Ascending aorta (tissue), 2 donors: ENCODE results near the gene HBS1L. TPM values are rescaled to one million over a fixed set of nuclear protein-coding genes. Genes with fewer than 3 reads are reported as not detected.

Experiments used
- DNase-seq, 2 donors: peaks; one replicate each; pipeline ENCODE4 v3.0.0-alpha.2; 2019; ENCODE audit warnings: low spot score in 2 of 2
- H3K27ac ChIP-seq, 2 donors: fragments of 200-600 bp; sonication (generic); one replicate each; pipeline ENCODE4 v1.5.1; 2016 to 2017; ENCODE audit warnings: mild to moderate bottlenecking in 1 of 2
- H3K27me3 ChIP-seq: fragments of 200-600 bp; sonication (generic); one replicate; pipeline ENCODE4 v1.5.1; 2017
- H3K36me3 ChIP-seq, 2 donors: fragments of 200-600 bp; sonication (generic); one replicate each; pipeline ENCODE4 v1.5.1; 2016
- H3K4me1 ChIP-seq, 2 donors: fragments of 200-600 bp; sonication (generic); one replicate each; pipeline ENCODE4 v1.5.1; 2016 to 2017; ENCODE audit warnings: mild to moderate bottlenecking in 1 of 2
- H3K4me3 ChIP-seq, 2 donors: fragments of 200-600 bp; sonication (generic); one replicate each; pipeline ENCODE4 v1.5.1; 2016 to 2017; ENCODE audit warnings: mild to moderate bottlenecking in 1 of 2
- H3K9me3 ChIP-seq, 2 donors: fragments of 200-600 bp; sonication (generic); one replicate each; pipeline ENCODE4 v1.5.1; 2016
- intact Hi-C: fragments of 100-400 bp; cut with DNase I; formaldehyde crosslinking; loops from one replicate; pipeline ENCODE4 v1.15.1; 2023
- total RNA-seq: library from RNA; depleted of rRNA; stranded (reverse); fragments of >200 nt; gene quantifications from one replicate; pipeline ENCODE4 v1.1.0, GENCODE V29; 2016
- TF ChIP-seq, protein P1 (sequence below), 3 experiments: fragments of 200-600 bp in 2 of 3; fragments of 450-650 bp in 1 of 3; sonication (generic) in 2 of 3; IDR thresholded peaks; one replicate each; pipeline ENCODE4 v1.5.1; 2016 to 2019; ENCODE audit warnings: antibody characterized with exemption in 3 of 3, mild to moderate bottlenecking in 1 of 3, moderate library complexity in 1 of 3

Gene HBS1L
- total RNA-seq, 1 donor from 2014 or later = 9.8 TPM

DNA sequence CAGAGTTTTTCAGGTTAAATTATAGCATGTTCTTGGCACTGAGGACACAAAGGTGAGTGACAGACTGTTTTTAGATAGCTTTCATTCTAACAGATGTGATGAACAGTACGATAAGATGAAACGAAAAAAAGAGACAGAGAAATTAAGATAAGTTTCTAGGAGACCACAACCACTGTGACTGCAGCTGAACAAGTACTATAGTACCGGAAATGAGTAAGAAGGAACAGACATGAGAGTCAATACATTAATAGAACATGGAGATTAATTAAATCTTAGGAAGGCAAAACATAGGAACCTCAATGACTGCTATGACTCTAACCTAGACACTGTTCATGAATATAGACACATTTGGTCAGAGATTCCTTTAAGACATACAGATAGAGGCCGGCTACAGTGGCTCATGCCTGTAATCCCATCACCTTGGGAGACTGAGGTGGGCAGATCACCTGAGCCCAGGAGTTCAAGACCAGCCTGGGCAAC, 40.2 kb downstream of the HBS1L start:
- H3K27ac ChIP-seq = no peak overlapping the region
- no peaks in the 10 kb centered on the region for H3K27me3 ChIP-seq
- no peaks in the 10 kb centered on the region for H3K36me3 ChIP-seq
- no peaks in the 10 kb centered on the region for H3K4me1 ChIP-seq
- no peak overlapping the region for H3K4me3 ChIP-seq
- intact Hi-C loops = no loop called here
- DNase-seq = no peak
- TF ChIP-seq, protein P1, sequence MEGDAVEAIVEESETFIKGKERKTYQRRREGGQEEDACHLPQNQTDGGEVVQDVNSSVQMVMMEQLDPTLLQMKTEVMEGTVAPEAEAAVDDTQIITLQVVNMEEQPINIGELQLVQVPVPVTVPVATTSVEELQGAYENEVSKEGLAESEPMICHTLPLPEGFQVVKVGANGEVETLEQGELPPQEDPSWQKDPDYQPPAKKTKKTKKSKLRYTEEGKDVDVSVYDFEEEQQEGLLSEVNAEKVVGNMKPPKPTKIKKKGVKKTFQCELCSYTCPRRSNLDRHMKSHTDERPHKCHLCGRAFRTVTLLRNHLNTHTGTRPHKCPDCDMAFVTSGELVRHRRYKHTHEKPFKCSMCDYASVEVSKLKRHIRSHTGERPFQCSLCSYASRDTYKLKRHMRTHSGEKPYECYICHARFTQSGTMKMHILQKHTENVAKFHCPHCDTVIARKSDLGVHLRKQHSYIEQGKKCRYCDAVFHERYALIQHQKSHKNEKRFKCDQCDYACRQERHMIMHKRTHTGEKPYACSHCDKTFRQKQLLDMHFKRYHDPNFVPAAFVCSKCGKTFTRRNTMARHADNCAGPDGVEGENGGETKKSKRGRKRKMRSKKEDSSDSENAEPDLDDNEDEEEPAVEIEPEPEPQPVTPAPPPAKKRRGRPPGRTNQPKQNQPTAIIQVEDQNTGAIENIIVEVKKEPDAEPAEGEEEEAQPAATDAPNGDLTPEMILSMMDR (IDR thresholded peaks at IDR 0.05) = no peak
- H3K9me3 ChIP-seq = no peaks in the 10 kb centered on the region

DNA sequence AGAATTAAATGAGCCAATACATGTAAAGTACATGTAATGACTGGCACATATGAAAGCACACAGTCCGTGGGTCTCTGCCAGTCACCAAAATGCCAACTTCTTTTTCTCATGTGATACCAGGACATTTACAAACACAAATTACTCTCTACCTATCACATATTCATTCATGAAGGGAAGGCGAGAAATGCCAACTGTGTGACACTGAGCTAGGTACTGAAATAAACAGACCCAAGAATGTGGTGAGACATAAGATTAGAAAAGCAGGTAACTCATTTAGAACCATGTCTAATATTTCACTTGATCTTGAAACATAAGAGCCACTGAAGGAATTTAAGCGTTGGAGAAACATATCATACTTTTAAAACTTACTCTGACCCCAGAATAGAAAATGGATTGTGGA, 41.4 kb downstream of the HBS1L start:
- intact Hi-C loops = no loop called here
- no peaks in the 10 kb centered on the region for H3K27me3 ChIP-seq
- H3K4me1 ChIP-seq = no peaks in the 10 kb centered on the region
- H3K4me3 ChIP-seq = no peak overlapping the region
- no peak overlapping the region for H3K27ac ChIP-seq
- TF ChIP-seq, protein P1 (IDR thresholded peaks at IDR 0.05) = no peak
- no peaks in the 10 kb centered on the region for H3K9me3 ChIP-seq
- DNase-seq = no peak
- no peaks in the 10 kb centered on the region for H3K36me3 ChIP-seq

DNA sequence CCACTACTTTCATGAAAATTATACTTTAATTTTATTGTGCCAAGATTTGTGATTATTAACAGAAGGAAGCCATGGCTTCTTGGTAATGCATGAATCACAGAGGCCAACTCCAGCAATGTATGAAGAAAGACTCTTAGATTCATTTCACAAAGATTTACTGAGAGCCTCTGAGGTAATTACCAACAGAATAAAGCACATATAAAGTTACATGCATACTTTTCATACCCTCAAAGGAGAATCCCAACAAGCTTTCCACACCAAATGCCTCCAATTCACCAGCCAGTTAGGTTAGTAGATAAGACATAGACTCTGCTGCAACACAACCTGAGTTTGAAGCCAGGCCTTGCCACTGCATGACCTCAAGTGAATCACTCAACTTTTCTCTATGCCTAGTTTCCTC, 41.9 kb downstream of the HBS1L start:
- TF ChIP-seq, protein P1 (IDR thresholded peaks at IDR 0.05) = no peak
- no peak for DNase-seq
- Histone ChIP-seq H3K4me3 (no peak overlapping the region), H3K9me3 (no peaks in the 10 kb centered on the region), H3K4me1 (no peaks in the 10 kb centered on the region), H3K27ac (no peak overlapping the region), H3K36me3 (no peaks in the 10 kb centered on the region), H3K27me3 (no peaks in the 10 kb centered on the region)
- intact Hi-C loops = no loop called here

DNA sequence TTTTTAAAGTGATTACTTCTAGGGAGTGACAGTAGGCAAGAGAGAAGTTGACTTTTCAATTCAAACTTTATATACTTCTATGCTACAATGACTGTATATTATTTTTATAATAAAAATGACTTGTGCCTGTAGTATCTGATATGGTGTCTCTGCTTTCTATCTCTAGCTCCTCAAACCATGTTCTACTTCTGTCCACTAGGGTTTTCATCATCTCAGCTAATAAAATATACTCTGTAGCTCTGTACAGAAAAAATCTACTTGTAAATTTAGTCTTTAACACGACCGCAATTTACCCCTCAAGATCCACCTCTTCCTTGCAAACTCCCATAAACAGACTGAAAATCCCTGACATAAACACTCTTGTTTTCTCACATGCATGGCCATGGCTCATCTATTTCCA, 42.3 kb downstream of the HBS1L start:
- intact Hi-C loops = no loop called here
- H3K27ac ChIP-seq = no peak overlapping the region
- no peaks in the 10 kb centered on the region for H3K9me3 ChIP-seq
- TF ChIP-seq, protein P1 (IDR thresholded peaks at IDR 0.05) = no peak
- no peak overlapping the region for H3K4me3 ChIP-seq
- H3K36me3 ChIP-seq = no peaks in the 10 kb centered on the region
- H3K27me3 ChIP-seq = no peaks in the 10 kb centered on the region
- H3K4me1 ChIP-seq = no peaks in the 10 kb centered on the region
- no peak for DNase-seq

DNA sequence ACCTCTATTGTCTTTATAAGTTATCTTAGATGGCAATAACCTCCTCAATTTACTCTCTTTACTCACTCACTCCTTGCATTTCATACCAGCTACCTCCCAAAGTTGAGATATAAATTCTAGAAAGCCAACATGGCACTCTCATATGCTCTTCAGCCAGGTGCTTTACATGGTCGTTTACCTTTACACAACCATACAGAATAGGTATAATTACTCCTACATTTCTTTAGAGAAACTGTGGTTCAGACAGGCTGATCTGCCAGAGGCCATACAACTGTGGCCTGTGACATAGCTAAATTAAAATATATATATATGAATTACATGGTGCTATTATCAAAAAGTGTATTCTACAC, 45.7 kb downstream of the HBS1L start:
- no peaks in the 10 kb centered on the region for H3K27me3 ChIP-seq
- no peaks in the 10 kb centered on the region for H3K4me1 ChIP-seq
- TF ChIP-seq, protein P1 (IDR thresholded peaks at IDR 0.05) = no peak
- no peak overlapping the region for H3K27ac ChIP-seq
- no peaks in the 10 kb centered on the region for H3K36me3 ChIP-seq
- H3K9me3 ChIP-seq = no peaks in the 10 kb centered on the region
- H3K4me3 ChIP-seq = no peak overlapping the region
- DNase-seq = no peak
- intact Hi-C loops = no loop called here
